ENCODE results near the gene HUNK.

Gene HUNK

GRCh38 chr21:31872452-31873274 is at the start of gene HUNK:
Gene HUNK, plus strand, starts transcription at chr21:31873020. Its CDS starts 655 bp downstream, at chr21:31873675.
- DNase-seq (ENCODE audit: low read depth): peak; percentile 3
- TF ChIP-seq CTCF (IDR thresholded peaks at IDR 0.05; ENCODE audit: insufficient read depth, low read depth, low read length, missing control alignments): no peak

GRCh38 chr21:31829736-31830472 is 42.9 kb upstream of the HUNK start:
- no peak for TF ChIP-seq CTCF (IDR thresholded peaks at IDR 0.05; ENCODE audit: insufficient read depth, low read depth, low read length, missing control alignments)
- no peak for DNase-seq (ENCODE audit: low read depth)
- no peak overlapping the region for H3K4me3 ChIP-seq (ENCODE audit: low read depth, low read length)

More at GRCh38 chr21:31872452-31873274, at the start of gene HUNK:
- H3K4me3 ChIP-seq (ENCODE audit: low read depth, low read length): no peak within 1 kb of the TSS

GRCh38 chr21:31830701-31831100 is 42.1 kb upstream of the HUNK start:
- no peak for DNase-seq (ENCODE audit: low read depth)
- no peak for TF ChIP-seq CTCF (IDR thresholded peaks at IDR 0.05; ENCODE audit: insufficient read depth, low read depth, low read length, missing control alignments)
- H3K4me3 ChIP-seq (ENCODE audit: low read depth, low read length): no peak overlapping the region

- DNase-seq (ENCODE audit: low read depth): no peak
- H3K4me3 ChIP-seq (ENCODE audit: low read depth, low read length): no peak overlapping the region
- TF ChIP-seq CTCF (IDR thresholded peaks at IDR 0.05; ENCODE audit: insufficient read depth, low read depth, low read length, missing control alignments): no peak
These were observed 35.8 kb upstream of the HUNK start for GRCh38 chr21:31837041-31837440.

GRCh38 chr21:31837618-31838390 is 35.0 kb upstream of the HUNK start:
- no peak overlapping the region for H3K4me3 ChIP-seq (ENCODE audit: low read depth, low read length)
- TF ChIP-seq CTCF (IDR thresholded peaks at IDR 0.05; ENCODE audit: insufficient read depth, low read depth, low read length, missing control alignments): no peak
- DNase-seq (ENCODE audit: low read depth): peak; percentile 8

- H3K4me3 ChIP-seq (ENCODE audit: low read depth, low read length): no peak overlapping the region
- DNase-seq (ENCODE audit: low read depth): no peak
- TF ChIP-seq CTCF (IDR thresholded peaks at IDR 0.05; ENCODE audit: insufficient read depth, low read depth, low read length, missing control alignments): no peak
These were observed 34.0 kb upstream of the HUNK start for GRCh38 chr21:31838586-31839355.

All from GM12865 (cell line).